Activated naive CD4-positive, alpha-beta T cell (primary cell): ENCODE results near the gene PCYT1A.
"Not testable (repeated sequence)": the region's sequence is repeated elsewhere in the genome, so short reads cannot be mapped to it uniquely, and the experiment has no call there.

Experiments used
- DNase-seq, 4 experiments: peaks; one replicate each; lab custom pipeline; 2025; lab: John Stamatoyannopoulos, UW

Gene PCYT1A

DNA sequence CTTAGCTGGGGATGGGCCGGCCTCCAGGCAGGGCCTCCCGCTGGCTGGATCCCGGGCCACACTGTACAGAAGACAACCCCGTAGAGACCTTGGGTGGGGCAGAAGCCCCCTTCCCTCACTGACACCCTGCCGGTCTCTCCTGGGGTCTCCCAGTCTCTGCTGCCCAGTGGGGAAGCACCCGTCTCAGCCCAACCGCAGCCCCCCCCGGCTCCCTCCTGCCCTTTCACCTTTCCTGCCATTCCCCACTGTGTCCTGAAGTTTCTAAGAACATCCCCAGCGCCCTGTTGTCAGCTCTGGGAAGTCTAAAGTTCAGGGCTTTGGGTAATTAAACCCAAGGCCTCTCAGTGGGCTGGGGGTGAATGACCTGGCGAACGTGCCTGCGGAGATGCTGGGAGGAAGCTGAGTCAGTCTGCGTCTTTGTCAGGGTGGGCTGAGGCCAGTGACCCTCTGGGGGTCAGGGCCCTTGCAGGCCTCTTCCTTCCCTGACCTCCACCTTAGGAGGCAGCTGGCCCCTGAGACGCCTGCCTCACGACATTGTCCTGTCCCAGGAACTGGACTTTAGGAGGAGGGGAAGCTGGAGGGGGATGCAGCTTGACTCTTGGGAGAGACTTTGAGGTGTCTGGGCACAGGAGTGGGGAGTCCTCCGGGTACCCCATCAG, 72.6 kb downstream of the PCYT1A start:
- DNase-seq, result no peak

GRCh38 chr3:196210673-196211556, 76.6 kb downstream of the PCYT1A start, which contains the start of gene ZDHHC19:
TSS of gene ZDHHC19 (minus strand) at chr3:196211400. CDS start at chr3:196211315, 85 bp downstream.
- no peak for DNase-seq

GRCh38 chr3:196209944-196210672, 77.4 kb downstream of the PCYT1A start:
- not testable (repeated sequence) for DNase-seq

- DNase-seq, result no peak
Observed at GRCh38 chr3:196208942-196209695, 78.4 kb downstream of the PCYT1A start.

GRCh38 chr3:196207833-196208607, 79.5 kb downstream of the PCYT1A start:
- peak in 3 of 4 experiments; percentile 18 to 55 (median 28) for DNase-seq

DNA sequence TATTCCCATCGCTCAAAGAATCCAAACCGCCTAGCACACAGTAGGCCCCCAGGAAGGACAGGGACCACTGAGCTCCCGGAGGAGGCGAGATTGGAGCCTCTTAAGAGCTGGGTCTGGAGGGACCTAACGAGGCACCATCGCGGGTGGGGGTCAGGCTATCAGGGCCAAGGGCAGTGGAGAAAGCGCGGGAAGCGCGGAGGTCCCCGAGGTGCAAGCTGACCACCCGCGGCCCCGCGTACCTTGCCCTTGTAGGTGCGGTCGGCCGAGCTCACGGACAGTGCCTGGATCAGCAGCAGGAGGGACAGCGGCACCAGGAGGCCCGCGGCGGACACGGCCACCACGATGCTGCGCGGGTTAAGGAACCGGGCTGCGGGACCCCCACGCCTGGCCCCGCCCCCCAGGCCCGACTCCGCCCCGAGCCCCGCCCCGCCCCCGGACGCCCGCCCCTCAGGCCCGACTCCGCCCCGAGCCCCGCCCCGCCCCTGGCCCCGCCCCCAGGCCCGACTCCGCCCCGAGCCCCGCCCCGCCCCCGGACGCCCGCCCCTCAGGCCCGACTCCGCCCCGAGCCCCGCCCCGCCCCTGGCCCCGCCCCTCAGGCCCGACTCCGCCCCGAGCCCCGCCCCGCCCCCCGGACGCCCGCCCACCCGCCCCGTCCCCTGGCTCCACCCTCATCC, 80.2 kb downstream of the PCYT1A start:
- peak in 3 of 4 experiments; percentile 24 to 45 (median 34) for DNase-seq

- DNase-seq, result not testable (repeated sequence)
Observed at GRCh38 chr3:196205442-196206205, 81.9 kb downstream of the PCYT1A start.

- no peak for DNase-seq
Observed at GRCh38 chr3:196203846-196204245, 83.7 kb downstream of the PCYT1A start.

GRCh38 chr3:196202516-196202970, 85.0 kb downstream of the PCYT1A start:
- no peak for DNase-seq

DNA sequence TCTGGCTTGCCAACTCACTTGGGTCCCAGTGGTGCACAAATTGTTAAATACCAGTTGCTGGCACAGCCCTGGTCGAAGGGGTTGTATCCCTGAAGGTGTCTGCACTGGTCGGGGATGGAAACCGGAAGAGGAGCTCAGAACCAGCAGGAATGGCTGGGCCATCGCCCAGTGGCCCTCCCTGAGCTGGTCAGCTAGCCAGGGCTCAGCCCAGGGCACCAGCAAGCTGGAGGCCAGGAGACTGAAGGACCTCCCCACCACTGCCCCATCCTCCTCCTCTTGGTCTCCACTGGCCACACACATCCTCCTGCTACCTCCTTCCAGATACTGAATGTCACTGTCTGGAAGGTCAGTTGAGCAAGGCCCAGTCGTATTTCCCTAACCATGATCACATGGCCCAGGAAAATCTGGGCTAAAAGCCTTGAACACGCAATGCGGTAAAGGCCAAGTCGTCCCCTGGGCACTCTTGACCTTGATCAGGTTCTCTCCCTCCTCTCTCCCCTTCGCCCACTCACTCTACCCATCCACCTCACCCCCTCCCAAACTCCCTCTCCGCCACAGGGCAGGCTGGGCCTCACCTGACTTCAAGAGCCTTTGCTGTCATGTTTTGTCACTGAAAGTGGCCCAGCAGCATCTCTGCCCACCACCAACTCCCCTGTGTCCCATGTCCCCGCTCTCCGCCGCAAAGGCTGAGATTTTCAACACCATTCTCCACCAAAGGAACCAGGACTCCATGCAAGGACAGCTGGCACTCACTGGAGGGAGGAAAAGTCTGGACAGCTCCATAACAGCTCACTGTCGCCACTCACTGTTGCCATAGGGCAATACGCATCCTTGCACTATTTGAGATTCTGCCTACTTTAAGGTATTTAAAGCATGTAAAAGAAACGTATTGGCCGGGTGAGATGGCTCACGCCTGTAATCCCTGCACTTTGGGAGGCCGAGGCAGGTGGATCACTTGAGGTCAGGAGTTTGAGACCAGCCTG, 88.5 kb downstream of the PCYT1A start:
- no peak for DNase-seq

- DNase-seq, result no peak
Observed at GRCh38 chr3:196198081-196198675, 89.3 kb downstream of the PCYT1A start.

GRCh38 chr3:196197524-196197923, 90.0 kb downstream of the PCYT1A start:
- DNase-seq, result no peak

- no peak for DNase-seq
Observed at GRCh38 chr3:196195664-196196265, 91.8 kb downstream of the PCYT1A start.

DNA sequence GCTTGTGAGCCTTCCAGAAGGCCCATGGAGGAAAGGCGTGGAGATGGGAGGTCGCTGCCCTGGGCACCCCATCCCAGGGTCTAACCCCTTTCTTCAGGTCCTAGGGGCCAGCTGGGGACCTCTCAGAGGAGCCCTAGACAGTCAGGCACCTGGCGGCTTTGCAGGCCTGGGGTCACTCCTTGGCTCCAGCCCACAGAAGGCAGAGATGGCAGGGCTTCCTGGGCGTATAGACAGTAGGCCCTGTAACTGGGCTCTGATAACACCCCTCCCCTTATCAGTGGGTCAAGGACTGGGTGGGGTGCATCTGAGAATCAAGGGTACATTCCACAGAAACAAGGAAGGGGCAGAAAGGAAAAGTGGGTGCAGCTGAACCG, 93.0 kb downstream of the PCYT1A start:
- no peak for DNase-seq

GRCh38 chr3:196193736-196194541, 93.6 kb downstream of the PCYT1A start:
- DNase-seq, result no peak

DNA sequence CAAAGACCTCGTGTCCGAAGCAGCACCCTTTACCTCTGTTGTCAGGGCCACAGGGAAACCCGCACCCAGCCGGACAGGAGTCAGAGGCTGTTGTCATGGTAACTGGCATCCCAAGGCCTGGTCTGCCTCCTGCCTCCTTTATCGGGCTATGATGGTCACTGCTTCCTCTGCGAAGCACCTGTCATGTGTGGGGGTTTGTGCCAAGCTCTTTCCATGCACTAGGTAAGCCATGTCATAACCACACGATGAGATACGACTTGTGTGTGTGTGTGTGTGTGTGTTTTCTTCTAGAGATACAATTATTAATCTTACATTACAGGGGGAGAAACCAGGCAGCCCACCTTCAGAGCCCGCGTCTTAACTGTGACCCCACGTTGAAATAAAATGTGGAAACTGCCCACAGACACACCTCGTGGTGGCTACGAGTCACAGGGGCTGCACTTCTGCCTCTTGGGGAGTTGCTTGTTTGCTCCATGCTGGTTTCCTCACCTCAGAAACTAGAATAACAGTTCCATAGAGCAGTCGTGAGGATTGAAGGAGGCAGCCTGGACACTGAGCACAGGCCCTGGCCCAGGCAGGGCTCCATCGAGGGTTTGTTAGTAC, 94.3 kb downstream of the PCYT1A start:
- DNase-seq, result no peak
